CD4-positive, alpha-beta T cell treated with Interleukin-17A for 4 hours (primary cell): ENCODE data around the gene TMEM222.

ENCODE experiments used
- DNase-seq: peaks from one replicate; pipeline ENCODE4 v3.0.0-alpha.2; 2020; ENCODE audit warnings: mixed read lengths

The TMEM222 gene

GRCh38 chr1:27360159-27361043 lies 38.4 kb downstream of the TMEM222 start:
- peak; percentile 71 for DNase-seq

DNA sequence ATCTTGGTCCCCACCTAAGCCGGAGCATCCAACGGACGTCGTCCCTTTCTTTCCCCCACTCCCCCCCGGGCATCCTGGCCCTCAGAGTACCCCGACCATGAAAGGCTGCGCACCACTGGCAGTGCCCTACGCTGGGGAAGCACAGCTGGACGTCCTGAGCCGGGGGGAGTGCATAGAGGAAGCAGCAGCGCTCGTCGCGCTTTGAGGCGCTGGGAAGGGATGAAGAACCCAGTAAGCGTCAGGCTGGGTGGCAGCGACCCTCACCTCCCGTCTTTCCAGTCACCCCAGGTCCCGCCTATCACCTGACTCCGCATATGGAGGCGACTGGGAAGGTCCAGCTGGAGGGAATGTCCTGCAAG lies 39.1 kb downstream of the TMEM222 start:
- no peak for DNase-seq

- no peak for DNase-seq
These were observed 39.6 kb downstream of the TMEM222 start for GRCh38 chr1:27361553-27361952.

GRCh38 chr1:27363766-27364695 lies 42.1 kb downstream of the TMEM222 start:
- no peak for DNase-seq

DNA sequence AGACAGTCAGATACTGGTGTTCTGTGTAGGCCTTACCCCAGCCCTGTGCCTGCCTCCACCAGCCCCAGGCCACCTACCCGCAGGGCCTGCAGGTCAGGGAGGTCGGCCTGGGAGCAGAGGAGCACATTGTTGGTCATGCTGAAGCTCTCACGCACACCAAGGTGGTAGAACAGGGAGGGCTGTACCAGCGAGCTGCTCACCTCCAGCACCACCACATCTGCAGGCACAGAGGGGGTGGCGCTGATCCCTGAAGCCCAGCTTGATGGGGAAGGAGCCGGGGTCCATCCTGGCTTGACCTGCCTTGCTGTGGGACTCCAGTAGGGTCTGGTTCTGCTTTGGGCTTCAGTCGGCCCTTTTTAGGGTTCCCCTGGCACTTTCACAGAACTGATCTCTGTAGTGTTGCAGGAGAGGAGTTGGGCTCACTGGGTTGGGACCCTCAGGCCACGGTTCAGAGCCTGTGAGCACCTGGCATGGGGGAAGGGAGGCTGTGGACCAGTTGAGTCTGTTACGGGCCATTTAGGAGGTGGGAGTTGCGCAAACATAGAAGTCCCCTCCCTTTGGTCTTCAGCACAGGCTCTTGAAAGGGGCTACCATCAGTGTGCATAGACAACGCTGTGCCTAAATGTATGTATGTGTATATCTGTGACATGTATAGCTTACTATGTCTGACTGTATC lies 42.9 kb downstream of the TMEM222 start:
- no peak for DNase-seq

DNA sequence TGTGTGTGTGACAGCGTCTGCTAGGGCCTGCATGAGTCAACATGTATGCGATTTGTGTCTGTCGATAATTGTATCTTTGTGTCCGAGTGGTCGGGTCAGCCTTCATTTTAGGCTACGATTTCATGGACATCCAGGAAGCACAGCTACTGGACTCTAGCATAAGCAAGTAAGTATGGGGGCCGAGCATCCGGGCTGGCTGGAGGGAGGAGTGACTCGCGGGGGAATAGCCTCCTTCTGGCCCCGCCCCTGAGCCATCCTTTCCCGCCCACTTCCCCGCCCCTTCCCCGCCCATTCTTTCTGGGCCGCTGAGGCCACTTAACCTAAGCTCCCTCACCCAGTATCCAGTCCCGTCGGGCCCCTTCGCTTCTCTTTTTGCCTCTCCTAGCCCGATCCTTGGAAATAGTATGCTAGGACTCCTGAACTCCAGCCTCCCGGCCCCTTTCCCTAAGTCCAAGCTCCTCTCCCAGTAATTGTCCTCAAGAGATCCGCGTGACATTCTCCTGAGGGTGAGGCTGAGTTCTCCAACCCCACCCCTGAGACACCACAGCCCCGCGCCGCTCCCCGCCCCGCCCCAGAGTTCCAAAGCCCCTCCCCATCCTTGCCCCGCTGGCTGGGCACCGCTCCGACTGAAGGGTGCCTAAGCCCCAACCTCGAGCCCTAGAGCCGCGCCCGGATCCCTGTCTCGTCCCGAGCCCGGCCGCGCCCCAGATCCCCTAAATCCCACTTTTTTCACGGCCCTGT lies 43.6 kb downstream of the TMEM222 start:
- DNase-seq, result peak; percentile 89

DNA sequence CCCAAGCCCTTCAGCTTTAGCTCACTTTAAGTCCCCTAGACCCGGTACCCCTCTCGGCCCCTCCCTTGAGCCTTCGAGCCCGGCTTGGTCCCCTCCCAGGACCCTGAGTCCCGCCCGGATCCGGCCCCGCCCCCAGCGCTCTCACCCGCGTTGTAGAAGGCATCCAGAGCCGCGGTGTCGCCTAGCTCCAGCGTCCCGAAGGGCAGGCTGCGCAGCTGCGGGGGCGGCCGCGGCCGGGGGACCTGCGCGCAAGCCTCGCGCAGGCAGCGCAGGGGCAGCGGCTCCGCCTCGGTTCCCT lies 44.1 kb downstream of the TMEM222 start:
- peak; percentile 85 for DNase-seq

DNA sequence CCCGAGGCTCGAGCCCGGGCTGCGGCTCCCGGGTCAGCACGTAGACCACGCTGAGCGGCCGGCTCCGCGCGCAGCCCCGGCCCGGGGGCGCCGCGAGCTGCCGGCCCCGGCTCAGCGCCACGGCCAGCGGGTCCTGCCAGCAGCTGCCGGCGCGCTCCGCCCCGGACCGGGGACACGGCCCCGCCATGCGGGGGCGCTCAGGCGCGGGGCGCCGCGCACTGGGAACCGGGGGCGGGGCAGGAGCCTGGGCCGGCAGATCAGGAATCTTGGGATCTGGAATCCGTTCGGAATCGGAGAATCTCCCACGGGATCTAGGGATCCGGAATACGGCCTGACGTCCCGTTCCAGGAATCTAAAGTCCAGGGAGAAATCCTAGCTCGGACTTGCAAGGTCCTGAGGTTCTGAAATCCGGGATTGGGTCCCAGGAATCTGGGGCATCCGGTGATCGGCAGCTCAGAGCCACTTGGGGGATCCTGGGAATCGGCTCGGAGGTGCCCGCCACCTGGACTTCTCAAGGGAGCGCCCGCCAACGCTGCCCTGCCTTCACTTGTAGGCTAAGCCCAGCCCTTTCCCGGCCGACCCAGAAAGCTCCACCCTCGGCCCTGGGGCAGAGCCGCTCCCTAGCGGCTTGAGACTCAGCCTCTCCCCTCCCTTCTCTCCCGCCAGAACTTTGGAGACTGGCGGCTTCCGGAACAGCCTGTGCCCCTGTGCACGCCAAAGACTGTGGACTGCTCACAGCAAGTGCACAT lies 44.6 kb downstream of the TMEM222 start, which contains the start of gene MAP3K6:
Gene MAP3K6, minus strand, starts transcription at position 551 of the 749 bp plus-strand sequence. Its CDS starts 364 bp downstream, at position 187.
- DNase-seq, result peak; percentile 57

GRCh38 chr1:27367160-27367650 lies 45.2 kb downstream of the TMEM222 start:
- no peak for DNase-seq

DNA sequence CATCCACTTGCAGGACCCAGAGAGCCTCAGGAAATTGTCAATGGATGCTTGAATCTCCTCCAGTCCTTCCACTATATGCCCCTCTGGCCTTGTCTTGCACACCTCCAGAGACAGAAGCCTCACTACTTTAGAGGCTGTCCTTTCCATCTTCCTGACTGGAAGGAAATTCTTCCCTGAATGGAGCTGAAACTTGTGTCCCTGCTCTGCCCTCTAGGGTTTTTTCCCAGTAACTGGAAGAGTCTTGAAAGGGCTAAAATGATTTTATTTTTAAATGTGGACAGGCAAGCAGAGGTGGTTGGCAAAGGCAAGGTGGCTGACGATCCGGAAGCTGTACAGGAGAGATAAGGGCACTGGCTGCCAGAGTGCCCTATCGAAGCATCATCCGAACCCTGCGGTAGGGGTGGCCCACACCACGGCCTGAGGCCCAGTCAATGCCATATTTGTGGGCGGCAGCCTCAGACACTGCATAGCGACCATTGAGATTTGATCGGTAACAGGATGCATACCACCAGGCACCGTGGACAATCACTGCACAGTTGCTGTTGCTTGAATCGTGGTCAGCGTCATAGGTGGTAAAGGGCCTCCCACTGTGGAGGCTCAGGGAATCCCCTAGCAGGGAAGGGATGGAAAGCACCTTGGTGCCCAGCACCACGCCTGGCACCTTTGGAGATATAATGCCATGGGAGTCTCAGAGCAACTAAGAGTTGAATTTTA lies 47.1 kb downstream of the TMEM222 start:
- no peak for DNase-seq

DNA sequence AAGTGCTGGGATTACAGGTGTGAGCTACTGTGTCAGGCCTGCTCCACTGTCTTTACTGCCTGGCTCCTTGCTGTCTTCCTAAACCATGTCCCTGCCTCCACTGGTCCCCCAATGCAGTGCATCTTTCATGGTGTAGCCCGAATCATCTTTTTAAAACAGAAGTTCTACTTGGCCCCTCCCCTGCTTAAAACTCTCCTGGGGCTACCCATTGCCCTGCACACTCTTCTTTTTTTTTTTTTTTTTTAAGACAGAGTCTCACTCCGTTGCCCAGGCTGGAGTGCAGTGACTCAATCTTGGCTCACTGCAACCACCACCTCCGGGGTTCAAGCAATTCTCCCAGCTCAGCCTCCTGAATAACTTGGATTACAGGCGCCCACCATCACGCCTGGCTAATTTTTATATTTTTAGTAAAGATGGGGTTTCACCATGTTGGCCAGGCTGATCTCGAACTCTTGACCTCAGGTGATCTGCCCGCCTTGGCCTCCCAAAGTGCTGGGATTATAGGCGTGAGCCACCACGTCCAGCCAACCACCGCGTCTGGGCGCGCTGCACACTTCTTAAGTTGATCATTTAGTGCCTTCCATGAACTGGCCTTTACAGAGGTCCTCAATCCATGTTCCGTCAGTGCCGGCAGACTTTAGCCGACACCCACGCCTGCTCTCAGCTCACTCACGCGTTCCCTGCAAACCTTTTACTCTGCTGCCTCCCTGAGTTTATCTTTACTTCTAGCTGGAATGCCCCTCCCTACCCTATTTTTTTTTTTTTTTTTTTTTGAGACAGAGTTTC lies 50.3 kb downstream of the TMEM222 start:
- no peak for DNase-seq

GRCh38 chr1:27372808-27373690 lies 51.1 kb downstream of the TMEM222 start:
- no peak for DNase-seq

GRCh38 chr1:27374362-27375086 lies 52.6 kb downstream of the TMEM222 start, which contains the start of gene FCN3:
Gene FCN3 (minus strand): TSS chr1:27374824. CDS start chr1:27374818, 6 bp downstream.
- DNase-seq, result no peak

- no peak for DNase-seq
These were observed 56.0 kb downstream of the TMEM222 start for GRCh38 chr1:27377760-27378495.

DNA sequence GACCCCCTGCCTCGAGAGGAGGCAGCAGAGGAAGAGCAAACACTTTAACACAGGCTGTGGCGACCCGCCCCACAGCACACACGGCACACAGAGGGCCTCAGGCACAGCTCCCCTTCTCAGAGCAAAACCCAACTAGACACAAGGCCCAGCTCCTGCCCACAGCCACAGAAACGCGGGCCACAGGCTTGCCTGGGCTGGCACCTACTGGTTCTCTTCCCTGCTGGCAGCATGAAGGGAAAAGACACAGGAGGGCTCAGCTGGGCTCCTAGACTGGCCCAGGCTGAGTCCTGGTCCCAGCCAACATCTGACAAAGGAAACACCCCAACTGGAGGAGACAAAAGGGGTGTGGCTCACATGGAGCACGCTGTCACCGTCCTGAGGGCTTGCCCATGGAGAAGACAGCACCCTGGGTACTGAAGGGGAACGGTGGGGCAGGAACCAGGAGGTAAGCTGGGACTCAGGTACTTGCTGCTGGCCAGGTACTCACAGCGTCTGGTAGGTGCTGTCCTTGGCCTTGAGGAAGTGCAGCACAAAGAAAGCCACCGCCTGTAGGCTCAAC lies 57.7 kb downstream of the TMEM222 start:
- DNase-seq, result no peak

DNA sequence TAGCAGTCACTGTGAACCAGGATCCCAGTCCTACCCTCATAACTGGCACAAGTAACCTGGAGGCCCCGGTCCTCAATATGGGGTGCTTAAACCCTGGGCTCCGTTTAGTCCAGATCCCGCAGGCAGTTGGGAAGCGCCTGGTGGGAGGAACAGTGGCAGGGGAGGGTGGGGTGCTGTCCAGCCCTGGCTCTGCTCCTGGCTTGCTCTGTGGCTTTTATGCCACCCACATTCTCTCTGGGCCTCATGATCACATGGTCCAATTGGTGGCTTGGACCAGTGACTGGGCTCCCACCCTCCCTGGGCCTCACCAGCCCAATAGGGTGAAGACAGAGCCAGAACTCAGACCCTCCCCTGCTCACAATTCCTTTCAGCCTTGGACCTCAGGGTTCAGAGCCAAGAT lies 58.3 kb downstream of the TMEM222 start:
- DNase-seq, result no peak
